Peyer's patch (tissue), 4 donors: ENCODE data around the gene HSD17B12. TPM values are rescaled to one million over a fixed set of nuclear protein-coding genes. Genes with fewer than 3 reads are reported as not detected.

Source experiments
- DNase-seq, 3 donors: peaks; one replicate each; pipeline ENCODE4 v3.0.0-alpha.2; 2017 to 2019
- H3K27ac ChIP-seq, 4 donors: fragments of 200-600 bp; sonication (generic); one replicate each; pipeline ENCODE4 v1.5.1; 2016 to 2019
- H3K27me3 ChIP-seq, 2 donors: fragments of 200-600 bp; sonication (generic); one replicate each; pipeline ENCODE4 v1.5.1; 2019
- H3K36me3 ChIP-seq, 3 donors: fragments of 200-600 bp; sonication (generic); one replicate each; pipeline ENCODE4 v1.5.1; 2016 to 2019
- H3K4me1 ChIP-seq, 4 donors: fragments of 200-600 bp; sonication (generic); one replicate each; pipeline ENCODE4 v1.5.1; 2016 to 2019
- H3K4me3 ChIP-seq, 4 donors: fragments of 200-600 bp; sonication (generic); 1 replicate in 3 of 4; 2 replicates in 1 of 4; pipeline ENCODE4 v1.5.1; 2016 to 2019; ENCODE audit warnings: mild to moderate bottlenecking in 1 of 4
- H3K9me3 ChIP-seq, 4 donors: fragments of 200-600 bp; sonication (generic); one replicate each; pipeline ENCODE4 v1.5.1; 2016 to 2019; ENCODE audit warnings: mild to moderate bottlenecking in 1 of 4
- POLR2A ChIP-seq, 2 donors: fragments of 450-650 bp; IDR thresholded peaks; one replicate each; pipeline ENCODE4 v1.5.1; 2017; ENCODE audit warnings: antibody characterized with exemption in 2 of 2, mild to moderate bottlenecking in 2 of 2, moderate library complexity in 2 of 2
- total RNA-seq, 4 donors: library from RNA; depleted of rRNA; stranded (reverse); fragments of >200 nt; gene quantifications; one replicate each; pipeline ENCODE4 v1.1.0, GENCODE V29; 2016
- TF ChIP-seq, protein P1 (sequence below), 6 experiments: fragments of 450-650 bp in 4 of 6; fragments of 200-600 bp in 2 of 6; sonication (generic) in 1 of 6; IDR thresholded peaks; one replicate each; pipeline ENCODE4 v1.5.1; 2017 to 2019; ENCODE audit warnings: antibody characterized with exemption in 6 of 6, mild to moderate bottlenecking in 3 of 6, moderate library complexity in 1 of 6

The HSD17B12 gene
- total RNA-seq, 4 donors from 2014 or later, result 12.4 to 69.0 (median 59.4) TPM

DNA sequence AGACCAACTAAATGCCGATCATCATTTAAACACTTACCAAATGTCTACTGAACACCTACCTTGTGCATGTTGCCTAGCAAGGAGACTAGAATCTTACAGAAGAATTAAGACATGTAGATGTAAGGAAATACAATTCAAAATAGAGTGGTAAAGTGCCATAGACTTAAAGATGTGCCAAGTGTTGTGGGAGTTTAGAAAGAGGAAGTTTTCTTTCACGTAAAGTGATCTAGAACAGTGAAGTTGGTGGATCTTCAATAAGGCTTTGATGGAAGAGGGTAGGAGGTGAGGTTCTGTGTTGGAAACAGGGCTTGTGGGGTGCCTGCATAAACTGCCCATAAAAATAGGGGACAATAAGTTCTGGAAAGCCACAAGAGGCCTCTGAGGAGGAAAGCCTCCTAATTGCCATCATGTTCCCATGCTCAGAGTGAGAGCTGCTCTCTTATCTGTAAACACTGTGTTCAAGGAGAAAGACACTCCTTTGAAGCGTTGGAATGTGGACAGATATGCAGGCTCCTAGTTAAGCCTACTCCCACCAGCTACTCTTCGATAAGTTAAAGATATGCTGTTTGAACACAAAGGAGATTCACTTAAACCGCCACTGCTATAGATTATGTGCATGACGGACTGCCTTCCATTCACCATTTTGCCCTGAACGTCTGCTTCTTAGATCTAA is 66.7 kb downstream of the HSD17B12 start:
- DNase-seq, result no peak
- Histone ChIP-seq H3K4me3 (no peak overlapping the region), H3K27me3 (no peaks in the 10 kb centered on the region), H3K9me3 (no peaks in the 10 kb centered on the region), H3K36me3 (no peaks in the 10 kb centered on the region), H3K4me1 (no peaks in the 10 kb centered on the region), H3K27ac (no peak overlapping the region)
- TF ChIP-seq POLR2A (IDR thresholded peaks at IDR 0.05), result no peak
- TF ChIP-seq, protein P1, sequence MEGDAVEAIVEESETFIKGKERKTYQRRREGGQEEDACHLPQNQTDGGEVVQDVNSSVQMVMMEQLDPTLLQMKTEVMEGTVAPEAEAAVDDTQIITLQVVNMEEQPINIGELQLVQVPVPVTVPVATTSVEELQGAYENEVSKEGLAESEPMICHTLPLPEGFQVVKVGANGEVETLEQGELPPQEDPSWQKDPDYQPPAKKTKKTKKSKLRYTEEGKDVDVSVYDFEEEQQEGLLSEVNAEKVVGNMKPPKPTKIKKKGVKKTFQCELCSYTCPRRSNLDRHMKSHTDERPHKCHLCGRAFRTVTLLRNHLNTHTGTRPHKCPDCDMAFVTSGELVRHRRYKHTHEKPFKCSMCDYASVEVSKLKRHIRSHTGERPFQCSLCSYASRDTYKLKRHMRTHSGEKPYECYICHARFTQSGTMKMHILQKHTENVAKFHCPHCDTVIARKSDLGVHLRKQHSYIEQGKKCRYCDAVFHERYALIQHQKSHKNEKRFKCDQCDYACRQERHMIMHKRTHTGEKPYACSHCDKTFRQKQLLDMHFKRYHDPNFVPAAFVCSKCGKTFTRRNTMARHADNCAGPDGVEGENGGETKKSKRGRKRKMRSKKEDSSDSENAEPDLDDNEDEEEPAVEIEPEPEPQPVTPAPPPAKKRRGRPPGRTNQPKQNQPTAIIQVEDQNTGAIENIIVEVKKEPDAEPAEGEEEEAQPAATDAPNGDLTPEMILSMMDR (IDR thresholded peaks at IDR 0.05), result no peak

DNA sequence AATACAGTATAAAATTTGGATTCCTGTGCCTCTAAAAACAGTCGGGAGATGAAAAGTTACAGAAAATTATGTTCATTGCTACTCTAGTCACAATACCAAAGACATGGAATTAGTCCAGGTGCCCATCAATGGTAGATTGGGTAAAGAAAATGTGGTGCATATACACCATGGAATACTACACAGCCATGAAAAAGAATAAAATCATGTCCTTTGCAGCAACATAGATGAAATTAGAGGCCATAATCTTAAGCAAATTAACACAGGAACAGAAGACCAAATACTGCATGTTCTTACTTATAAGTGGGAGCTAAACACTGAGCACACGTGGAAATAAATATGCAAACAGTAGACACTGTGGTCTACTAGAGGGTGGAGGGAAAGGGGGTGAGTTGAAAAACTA is 67.6 kb downstream of the HSD17B12 start:
- H3K4me3 ChIP-seq, result no peak overlapping the region
- H3K36me3 ChIP-seq, result no peaks in the 10 kb centered on the region
- no peak for TF ChIP-seq POLR2A (IDR thresholded peaks at IDR 0.05)
- TF ChIP-seq, protein P1 (IDR thresholded peaks at IDR 0.05), result no peak
- no peaks in the 10 kb centered on the region for H3K9me3 ChIP-seq
- no peaks in the 10 kb centered on the region for H3K4me1 ChIP-seq
- no peaks in the 10 kb centered on the region for H3K27me3 ChIP-seq
- H3K27ac ChIP-seq, result no peak overlapping the region
- no peak for DNase-seq

DNA sequence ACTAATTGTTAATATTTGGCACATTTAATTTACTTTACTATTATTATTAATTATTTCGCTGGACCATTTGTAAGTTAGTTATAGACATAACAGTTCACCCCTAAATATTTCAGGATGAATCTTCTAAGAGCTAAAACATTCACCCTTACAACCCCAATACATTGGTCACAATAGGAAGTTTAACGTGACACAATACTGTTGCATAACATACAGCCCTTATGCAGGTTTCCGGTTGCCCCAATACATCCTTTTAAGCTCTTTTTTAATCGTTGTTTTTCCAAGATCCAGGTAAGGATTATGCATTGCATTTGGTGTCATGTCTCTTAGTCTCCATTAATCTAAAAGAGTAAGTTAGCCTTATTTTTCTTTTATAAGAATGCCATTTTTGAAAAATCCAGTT is 71.2 kb downstream of the HSD17B12 start:
- Histone ChIP-seq H3K27ac (no peak overlapping the region), H3K4me1 (no peaks in the 10 kb centered on the region), H3K4me3 (no peak overlapping the region), H3K9me3 (no peaks in the 10 kb centered on the region), H3K36me3 (peaks cover 0 to 10% (median 0%) of the 10 kb centered on the region in 3 donors), H3K27me3 (no peaks in the 10 kb centered on the region)
- DNase-seq, result no peak
- TF ChIP-seq POLR2A (IDR thresholded peaks at IDR 0.05), result no peak
- TF ChIP-seq, protein P1 (IDR thresholded peaks at IDR 0.05), result no peak

DNA sequence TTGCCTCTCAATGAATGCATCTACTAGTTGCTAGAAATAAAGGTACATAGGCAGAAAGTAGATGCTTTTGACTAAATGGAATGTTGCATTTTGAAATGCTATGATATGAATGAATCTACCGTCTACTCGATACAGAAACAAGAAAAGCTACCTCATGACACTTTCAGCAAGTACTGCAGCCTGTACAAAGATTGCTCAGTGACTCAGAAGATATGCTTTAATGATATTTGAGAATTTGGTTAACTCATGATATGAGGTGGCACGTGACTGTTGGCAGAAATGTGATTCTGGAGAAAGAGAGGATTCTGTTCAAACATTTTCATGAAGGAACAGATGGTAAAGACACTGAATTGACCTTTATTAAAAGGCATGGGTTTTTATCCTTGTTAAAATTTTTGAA is 76.0 kb downstream of the HSD17B12 start:
- DNase-seq, result no peak
- Histone ChIP-seq H3K27ac (no peak overlapping the region), H3K4me3 (no peak overlapping the region), H3K36me3 (peaks cover 0 to 15% (median 0%) of the 10 kb centered on the region in 3 donors), H3K27me3 (no peaks in the 10 kb centered on the region), H3K9me3 (no peaks in the 10 kb centered on the region), H3K4me1 (no peaks in the 10 kb centered on the region)
- TF ChIP-seq, protein P1 (IDR thresholded peaks at IDR 0.05), result no peak
- TF ChIP-seq POLR2A (IDR thresholded peaks at IDR 0.05), result no peak

DNA sequence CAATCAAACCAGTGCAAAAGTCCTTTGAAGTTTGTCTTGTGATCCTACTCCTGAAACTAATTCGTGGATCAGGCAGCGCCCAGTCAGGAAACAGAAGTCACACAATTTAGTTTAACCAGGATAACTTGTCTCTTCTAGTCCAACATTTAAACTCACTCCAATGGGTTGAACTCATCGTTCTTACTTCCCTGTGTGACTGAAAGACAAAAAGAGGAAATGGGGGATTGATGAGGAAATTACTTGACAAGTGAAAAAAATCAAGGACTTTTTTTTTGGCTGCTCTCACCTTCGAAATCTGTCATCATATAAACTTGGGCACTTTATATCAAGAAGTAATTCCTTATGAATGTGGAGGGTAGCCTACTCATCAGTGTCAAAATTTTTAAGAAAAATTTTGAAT is 78.4 kb downstream of the HSD17B12 start:
- no peaks in the 10 kb centered on the region for H3K27me3 ChIP-seq
- DNase-seq, result no peak
- H3K4me1 ChIP-seq, result no peaks in the 10 kb centered on the region
- H3K9me3 ChIP-seq, result no peaks in the 10 kb centered on the region
- no peak for TF ChIP-seq POLR2A (IDR thresholded peaks at IDR 0.05)
- peaks cover 0 to 11% (median 0%) of the 10 kb centered on the region in 3 donors for H3K36me3 ChIP-seq
- no peak overlapping the region for H3K27ac ChIP-seq
- no peak overlapping the region for H3K4me3 ChIP-seq

DNA sequence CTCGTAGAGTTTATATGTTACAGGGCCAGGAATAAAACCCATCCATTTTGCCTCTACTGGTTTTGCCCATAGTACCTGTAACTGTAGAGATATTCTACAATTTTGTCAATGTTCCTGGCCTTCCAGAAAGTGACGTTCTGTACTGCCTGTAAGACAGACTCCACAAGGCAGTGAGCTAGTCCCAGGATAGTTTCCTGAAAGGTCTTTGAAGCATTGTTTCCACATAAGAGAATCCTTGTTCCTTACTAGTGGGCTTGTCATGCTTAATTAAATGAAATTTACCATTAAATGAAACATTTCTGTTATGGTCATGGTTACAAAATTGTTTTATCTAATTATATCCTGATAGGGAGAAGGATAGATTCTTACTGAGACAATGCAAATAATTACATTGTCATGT is 80.4 kb downstream of the HSD17B12 start:
- Histone ChIP-seq H3K4me1 (no peaks in the 10 kb centered on the region), H3K9me3 (no peaks in the 10 kb centered on the region), H3K4me3 (no peak overlapping the region), H3K36me3 (peaks cover 0 to 6% (median 0%) of the 10 kb centered on the region in 3 donors), H3K27me3 (no peaks in the 10 kb centered on the region), H3K27ac (no peak overlapping the region)
- no peak for DNase-seq
- TF ChIP-seq, protein P1 (IDR thresholded peaks at IDR 0.05), result no peak
- no peak for TF ChIP-seq POLR2A (IDR thresholded peaks at IDR 0.05)
